K562 (cell line): ENCODE measurements around the gene WDR62. TPM values are rescaled to one million over a fixed set of nuclear protein-coding genes. Genes with fewer than 3 reads are reported as not detected.

Experiments used
- ATAC-seq: fragments of 200-7000 bp; cut with Tn5 transposase; 3 replicates; pipeline ENCODE4 v1.9.1; 2020; ENCODE audit warnings: moderate library complexity
- BruUV-seq: library from RNA; stranded (reverse); fragments of 400-500 nt; replicated peaks from 2 replicates; lab custom pipeline; 2021; lab: Mats Ljungman, UMichigan
- CTCF ChIA-PET: fragments of 300-600 bp; formaldehyde crosslinking; extraction: SDS; loops from one replicate; lab custom pipeline; 2021; ENCODE audit warnings: low intra/inter-chr PET ratio; lab: Yijun Ruan, JAX
- POLR2A ChIA-PET: fragments of 300-600, 350-650 bp; sonication (Branson Sonifier 250); formaldehyde crosslinking; extraction: SDS; loops from one replicate; lab custom pipeline; 2021; ENCODE audit warnings: antibody characterized with exemption, inconsistent platforms; lab: Yijun Ruan, JAX
- DNase-seq, 4 experiments: peaks; one replicate each; pipeline versions ENCODE4 v3.0.0 to v3.0.0-alpha.2; 2011 to 2018; ENCODE audit warnings: low spot score in 3 of 4, mixed read lengths in 3 of 4; ENCODE audit errors: extremely low read depth in 1 of 4
- FAIRE-seq: peaks from 2 replicates; lab custom pipeline; 2011; peaks lifted over from hg19 to GRCh38; lab: Jason Lieb, UNC
- H2AFZ ChIP-seq: 2 replicates; pipeline ENCODE4 v1.6.0; 2011; ENCODE audit warnings: low read depth, low read length, control low read depth, inconsistent platforms
- H3K27ac ChIP-seq: fragments of 200-600 bp; 3 replicates; pipeline ENCODE4 v1.8.0; 2011; ENCODE audit warnings: low read depth, mild to moderate bottlenecking, control low read depth, inconsistent platforms, low read length, moderate library complexity, mixed read lengths; ENCODE audit errors: extremely low read depth
- H3K27me3 ChIP-seq, 2 experiments: fragments of 300-600 bp in 1 of 2; 2 replicates in 1 of 2; 3 replicates in 1 of 2; pipeline versions ENCODE4 v1.6.0 to v1.8.0; 2011; ENCODE audit warnings: inconsistent platforms in 2 of 2, low read length in 2 of 2, mild to moderate bottlenecking in 1 of 2, mixed read lengths in 1 of 2, moderate library complexity in 1 of 2; ENCODE audit not compliant: control insufficient read depth in 2 of 2, insufficient read depth in 2 of 2
- H3K36me3 ChIP-seq: fragments of 300-600 bp; 3 replicates; pipeline ENCODE4 v1.8.0; 2011; ENCODE audit warnings: mild to moderate bottlenecking, low read length, inconsistent platforms; ENCODE audit not compliant: control insufficient read depth, insufficient read depth
- H3K4me1 ChIP-seq, 2 experiments: fragments of 200-600 bp in 1 of 2; replicated peaks in 1 of 2; 2 replicates in 1 of 2; 3 replicates in 1 of 2; pipeline versions ENCODE4 v1.5.1 to v1.8.0; 2011; ENCODE audit warnings: inconsistent platforms in 2 of 2, low read length in 2 of 2, mild to moderate bottlenecking in 1 of 2, mixed read lengths in 1 of 2, moderate library complexity in 1 of 2; ENCODE audit not compliant: control insufficient read depth in 2 of 2, insufficient read depth in 2 of 2
- H3K4me2 ChIP-seq: 2 replicates; pipeline ENCODE4 v1.6.1; 2011; ENCODE audit warnings: low read length, control low read depth, inconsistent platforms, mixed read lengths; ENCODE audit not compliant: insufficient read depth
- H3K4me3 ChIP-seq: fragments of 200-600 bp; sonication (generic), shearing (Covaris generic); 2 replicates; pipeline ENCODE4 v1.5.1; 2016; ENCODE audit warnings: control low read depth, inconsistent platforms
- H3K79me2 ChIP-seq: fragments of 200-600 bp; 3 replicates; pipeline ENCODE4 v1.8.0; 2011; ENCODE audit warnings: low read length, inconsistent platforms; ENCODE audit not compliant: control insufficient read depth, insufficient read depth
- H3K9ac ChIP-seq, 2 experiments: 2 replicates each; pipeline versions ENCODE4 v1.6.0 to v1.6.1; 2011; ENCODE audit warnings: low read depth in 2 of 2, low read length in 2 of 2, control low read depth in 1 of 2, inconsistent platforms in 1 of 2, mild to moderate bottlenecking in 1 of 2, mixed read lengths in 1 of 2; ENCODE audit not compliant: insufficient read depth in 1 of 2
- H3K9me1 ChIP-seq: one replicate; pipeline ENCODE4 v1.6.0; 2011; ENCODE audit warnings: inconsistent platforms, mild to moderate bottlenecking, low read length, moderate library complexity; ENCODE audit not compliant: control insufficient read depth, insufficient read depth
- H3K9me3 ChIP-seq: replicated peaks from 2 replicates; pipeline ENCODE4 v1.5.1; 2011; ENCODE audit warnings: low read depth, low read length, inconsistent platforms; ENCODE audit not compliant: control insufficient read depth, insufficient read depth
- H4K20me1 ChIP-seq: replicated peaks from 2 replicates; pipeline ENCODE4 v1.6.1; 2011; ENCODE audit warnings: low read length, inconsistent platforms, mixed read lengths; ENCODE audit not compliant: control insufficient read depth, insufficient read depth
- CTCFL ChIP-seq: IDR thresholded peaks from 2 replicates; pipeline ENCODE4 v1.6.1; 2011; ENCODE audit warnings: borderline replicate concordance, low read depth, mild to moderate bottlenecking, moderate library complexity, low read length; ENCODE audit not compliant: insufficient read depth, poor library complexity, severe bottlenecking
- GTF2E2 ChIP-seq: fragments of 200-800 bp; sonication (Bioruptor generic); IDR thresholded peaks from 2 replicates; pipeline ENCODE4 v1.6.1; 2016; ENCODE audit warnings: missing genetic modification characterization, missing compliant biosample characterization
- HES1 ChIP-seq: fragments of 450-650 bp; IDR thresholded peaks from 2 replicates; pipeline ENCODE4 v1.6.1; 2016; ENCODE audit warnings: low read depth, mild to moderate bottlenecking, moderate library complexity
- HIVEP1 ChIP-seq: fragments of 250-450 bp; sonication (Bioruptor Pico); IDR thresholded peaks from 2 replicates; pipeline ENCODE4 v1.4.0; 2020; ENCODE audit warnings: mild to moderate bottlenecking
- HMBOX1 ChIP-seq: sonication (generic); IDR thresholded peaks from 2 replicates; pipeline ENCODE4 v1.6.1; 2016
- TCF7 ChIP-seq: sonication (generic); IDR thresholded peaks from 2 replicates; pipeline ENCODE4 v1.6.1; 2016; ENCODE audit warnings: antibody characterized with exemption, borderline replicate concordance
- VEZF1 ChIP-seq: fragments of 200-800 bp; sonication (Bioruptor generic); IDR thresholded peaks from 2 replicates; pipeline ENCODE4 v1.6.1; 2017; ENCODE audit warnings: missing genetic modification characterization, missing compliant biosample characterization
- ZNF232 ChIP-seq: sonication (generic); formaldehyde crosslinking; IDR thresholded peaks from 2 replicates; pipeline ENCODE4 v1.8.0; 2022; ENCODE audit warnings: mild to moderate bottlenecking, missing genetic modification reagents
- WGBS: fragments of 100-300 bp; shearing (Covaris generic); methylation state at CpG from one replicate; pipeline ENCODE4 v1.1.6; 2016; ENCODE audit warnings: low coverage, mixed read lengths; ENCODE audit not compliant: insufficient coverage; ENCODE audit errors: missing lambda C conversion rate; 5-methylcytosine and 5-hydroxymethylcytosine counted together
- in situ Hi-C: fragments of 300-500 bp; cut with MboI; formaldehyde crosslinking; loops from 4 replicates; pipeline ENCODE4 v1.15.0; 2018; ENCODE audit warnings: inconsistent platforms, mixed read lengths
- intact Hi-C: fragments of 100-400 bp; cut with micrococcal nuclease; formaldehyde crosslinking; loops from 2 replicates; pipeline ENCODE4 v1.14.2; 2022
- polyA plus RNA-seq, 8 experiments: library from polyadenylated mRNA; depleted of rRNA in 4 of 8; stranded (reverse) in 5 of 8; unstranded in 3 of 8; fragments of >200 nt; fragmentation: Nextera tagmentation in 2 of 8; fragmentation: Illumina TruSeq in 1 of 8; extraction: Ambion mirVana in 2 of 8; extraction: Trizol in 1 of 8; gene quantifications; 2 replicates each; pipeline versions ENCODE4 v1.2.1 to v1.2.3, GENCODE V29; 2011 to 2014; ENCODE audit warnings: inconsistent platforms in 1 of 8, missing spikeins in 1 of 8
- total RNA-seq, 7 experiments: library from RNA; depleted of rRNA in 6 of 7; stranded (reverse); fragments of >200 nt in 6 of 7; fragmentation: Illumina TruSeq in 2 of 7; extraction: Trizol in 2 of 7; gene quantifications; 2 replicates each; pipeline versions ENCODE4 v1.2.1 to v1.2.3, GENCODE V29; 2011 to 2021; ENCODE audit warnings: low replicate concordance in 1 of 7

Gene WDR62
- total and polyA plus RNA-seq, 9 of the 15 experiments (the other 6 are each of a cell fraction or from before 2014, with no cell fraction given), result 0.35 to 32.8 (median 14.4) TPM

- no peak overlapping the region for H3K4me2 ChIP-seq
- FAIRE-seq (no peak), DNase-seq (no peak), ATAC-seq (no peak)
- no peak overlapping the region for H3K4me3 ChIP-seq
- in situ Hi-C loops, result no loop called here
- H3K27me3 ChIP-seq, result no peaks in the 10 kb centered on the region
- ChIA-PET POLR2A (no interaction called here), CTCF (no interaction called here)
- TF ChIP-seq GTF2E2, result no peak
- TF ChIP-seq HES1, result no peak
- no peak for TF ChIP-seq ZNF232 (CRISPR knock-in tag)
- no peak for TF ChIP-seq HMBOX1
- no peak for TF ChIP-seq CTCFL
- no peak for TF ChIP-seq HIVEP1
- no peak for TF ChIP-seq VEZF1 (CRISPR knock-in tag)
- TF ChIP-seq TCF7, result no peak
- no peaks in the 10 kb centered on the region for H3K9me1 ChIP-seq
- no peaks in the 10 kb centered on the region for H3K9me3 ChIP-seq
- no TSS peak for BruUV-seq
- intact Hi-C loops, result no loop called here
- peaks cover 8% of the 10 kb centered on the region; the same call in 1 of the 3 replicates for H3K36me3 ChIP-seq
- H2AFZ ChIP-seq, result no peak overlapping the region
- H3K79me2 ChIP-seq, result no peaks in the 10 kb centered on the region
- H3K27ac ChIP-seq, result no peak overlapping the region
- H3K9ac ChIP-seq, result no peak overlapping the region
- no peaks in the 10 kb centered on the region for H4K20me1 ChIP-seq
- peaks cover 10 to 16% of the 10 kb centered on the region in 2 experiments for H3K4me1 ChIP-seq
- 92% methylated on average over 6 of the region's 6 CpGs for WGBS
Observed at GRCh38 chr19:36040495-36040894, 14.2 kb upstream of the WDR62 start.
